HepG2 (cell line): ENCODE data around the gene CDK6. TPM values are rescaled to one million over a fixed set of nuclear protein-coding genes. Genes with fewer than 3 reads are reported as not detected.

Experiments used
- ERF ChIP-seq: IDR thresholded peaks from 2 replicates; pipeline ENCODE4 v1.6.1; 2018; ENCODE audit warnings: missing biosample characterization, missing genetic modification reagents
- HINFP ChIP-seq: sonication (generic); formaldehyde crosslinking; IDR thresholded peaks from 2 replicates; pipeline ENCODE4 v1.4.0; 2020; ENCODE audit warnings: low read depth, mild to moderate bottlenecking, missing genetic modification reagents
- HMG20A ChIP-seq: IDR thresholded peaks from 2 replicates; pipeline ENCODE4 v1.6.1; 2016; ENCODE audit warnings: borderline replicate concordance
- HNRNPUL1 ChIP-seq: fragments of 200-400 bp; formaldehyde crosslinking; IDR thresholded peaks from 2 replicates; pipeline ENCODE4 v1.6.1; 2017; ENCODE audit warnings: low read depth, mild to moderate bottlenecking, low read length, moderate library complexity
- MTA1 ChIP-seq: sonication (generic); formaldehyde crosslinking; IDR thresholded peaks from 2 replicates; pipeline ENCODE4 v1.4.0; 2020; ENCODE audit warnings: missing genetic modification reagents, mild to moderate bottlenecking, borderline replicate concordance
- MXI1 ChIP-seq: IDR thresholded peaks from 3 replicates; pipeline ENCODE4 v1.6.1; 2012; ENCODE audit warnings: low read depth, low read length, inconsistent platforms, borderline replicate concordance
- NFIC ChIP-seq: IDR thresholded peaks from 2 replicates; pipeline ENCODE4 v1.6.1; 2012; ENCODE audit warnings: mild to moderate bottlenecking, low read length, inconsistent platforms
- NFRKB ChIP-seq: fragments of 450-650 bp; IDR thresholded peaks from 2 replicates; pipeline ENCODE4 v1.6.1; 2017
- PPARG ChIP-seq: conservative IDR thresholded peaks from 2 replicates; pipeline ENCODE4 v1.6.1; 2016; ENCODE audit warnings: missing biosample characterization, missing genetic modification reagents
- RXRB ChIP-seq: IDR thresholded peaks from 2 replicates; pipeline ENCODE4 v1.6.1; 2016; ENCODE audit warnings: borderline replicate concordance, missing genetic modification reagents, missing compliant biosample characterization
- TGIF2 ChIP-seq: IDR thresholded peaks from 2 replicates; pipeline ENCODE4 v1.6.1; 2016; ENCODE audit warnings: control low read depth, missing compliant biosample characterization
- ZBTB40 ChIP-seq, 2 experiments: fragments of 450-650 bp in 1 of 2; sonication (generic) in 1 of 2; formaldehyde crosslinking in 1 of 2; IDR thresholded peaks; 2 replicates each; pipeline versions ENCODE4 v1.6.1 to v1.8.0; 2016 to 2022; ENCODE audit warnings: antibody characterized with exemption in 1 of 2, mild to moderate bottlenecking in 1 of 2, missing genetic modification reagents in 1 of 2
- ZNF383 ChIP-seq: sonication (generic); formaldehyde crosslinking; IDR thresholded peaks from 2 replicates; pipeline ENCODE4 v1.4.0; 2020; ENCODE audit warnings: missing genetic modification reagents, mild to moderate bottlenecking, borderline replicate concordance
- ZNF614 ChIP-seq: IDR thresholded peaks from 2 replicates; pipeline ENCODE4 v1.6.1; 2018; ENCODE audit warnings: missing biosample characterization, missing genetic modification reagents, inconsistent platforms, borderline replicate concordance
- polyA plus RNA-seq, 8 experiments: library from polyadenylated mRNA; depleted of rRNA in 3 of 8; stranded (reverse) in 7 of 8; unstranded in 1 of 8; fragments of >200 nt; fragmentation: Illumina TruSeq in 4 of 8; extraction: Trizol in 4 of 8; gene quantifications; 2 replicates each; pipeline versions ENCODE4 v1.2.1 to v1.2.3, GENCODE V29; 2011 to 2016; ENCODE audit warnings: low read depth in 4 of 8, missing spikeins in 1 of 8, mixed read lengths in 1 of 8; ENCODE audit not compliant: insufficient read depth in 1 of 8
- total RNA-seq, 5 experiments: library from RNA; depleted of rRNA; stranded (reverse); fragments of >200 nt; fragmentation: Illumina TruSeq; extraction: Trizol; gene quantifications; 2 replicates each; pipeline ENCODE4 v1.2.3, GENCODE V29; 2016; ENCODE audit warnings: low read depth in 1 of 5
- TF ChIP-seq, protein P1 (sequence below): IDR thresholded peaks from 2 replicates; pipeline ENCODE4 v1.6.1; 2016; ENCODE audit warnings: low read depth
- TF ChIP-seq, protein P2 (sequence below): sonication (generic); formaldehyde crosslinking; IDR thresholded peaks from 2 replicates; pipeline ENCODE4 v1.8.1; 2023; ENCODE audit warnings: mild to moderate bottlenecking, inconsistent platforms, moderate library complexity, missing genetic modification reagents, borderline replicate concordance

Gene CDK6
- total and polyA plus RNA-seq, 2 of the 13 experiments (the other 11 are each of a cell fraction or from before 2014, with no cell fraction given): 34.6 to 90.8 TPM

DNA sequence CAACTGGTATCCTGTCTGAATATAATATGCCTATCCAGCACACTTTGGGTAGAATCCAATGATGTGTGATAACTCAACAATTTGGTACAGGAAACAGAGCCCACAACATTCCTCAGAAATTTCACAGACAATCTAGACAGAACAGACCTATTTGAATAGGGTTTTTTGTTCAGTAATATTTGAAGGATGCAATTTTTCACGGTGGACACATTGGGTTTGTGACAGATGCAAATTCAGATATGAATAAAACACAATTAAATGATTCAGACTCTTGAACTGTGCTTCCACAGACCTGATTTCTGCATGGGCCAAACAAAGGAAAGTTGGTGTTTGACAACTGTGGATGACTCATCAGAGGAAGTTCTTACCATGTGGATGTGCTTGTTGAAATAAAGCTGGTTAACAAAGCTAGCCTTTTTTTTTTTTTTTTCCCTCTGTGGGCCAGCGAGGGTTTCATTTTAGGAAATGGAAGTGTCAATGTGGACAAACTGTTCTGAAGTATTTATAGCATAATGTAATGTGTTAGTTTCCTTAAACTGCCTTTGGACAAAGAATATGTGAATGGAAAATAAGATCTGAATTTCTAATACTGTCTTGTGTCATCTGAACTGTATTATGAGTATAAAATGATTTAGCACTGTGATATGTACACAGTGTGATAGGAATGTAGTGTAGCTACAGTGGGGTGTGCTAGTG, 203.0 kb downstream of the CDK6 start (continued):
- 0 out of 2 replicates have a peak, but pooled peaks have one; percentile 35 for TF ChIP-seq HMG20A (CRISPR knock-in tag)
- TF ChIP-seq ZNF383 (CRISPR knock-in tag): no peak
- TF ChIP-seq NFRKB: no peak
- TF ChIP-seq, protein P1, sequence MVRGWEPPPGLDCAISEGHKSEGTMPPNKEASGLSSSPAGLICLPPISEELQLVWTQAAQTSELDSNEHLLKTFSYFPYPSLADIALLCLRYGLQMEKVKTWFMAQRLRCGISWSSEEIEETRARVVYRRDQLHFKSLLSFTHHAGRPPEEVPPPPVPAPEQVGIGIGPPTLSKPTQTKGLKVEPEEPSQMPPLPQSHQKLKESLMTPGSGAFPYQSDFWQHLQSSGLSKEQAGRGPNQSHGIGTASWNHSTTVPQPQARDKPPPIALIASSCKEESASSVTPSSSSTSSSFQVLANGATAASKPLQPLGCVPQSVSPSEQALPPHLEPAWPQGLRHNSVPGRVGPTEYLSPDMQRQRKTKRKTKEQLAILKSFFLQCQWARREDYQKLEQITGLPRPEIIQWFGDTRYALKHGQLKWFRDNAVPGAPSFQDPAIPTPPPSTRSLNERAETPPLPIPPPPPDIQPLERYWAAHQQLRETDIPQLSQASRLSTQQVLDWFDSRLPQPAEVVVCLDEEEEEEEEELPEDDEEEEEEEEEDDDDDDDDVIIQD (CRISPR knock-in tag): peak; percentile 89
- no peak for TF ChIP-seq HNRNPUL1
- TF ChIP-seq, protein P2, sequence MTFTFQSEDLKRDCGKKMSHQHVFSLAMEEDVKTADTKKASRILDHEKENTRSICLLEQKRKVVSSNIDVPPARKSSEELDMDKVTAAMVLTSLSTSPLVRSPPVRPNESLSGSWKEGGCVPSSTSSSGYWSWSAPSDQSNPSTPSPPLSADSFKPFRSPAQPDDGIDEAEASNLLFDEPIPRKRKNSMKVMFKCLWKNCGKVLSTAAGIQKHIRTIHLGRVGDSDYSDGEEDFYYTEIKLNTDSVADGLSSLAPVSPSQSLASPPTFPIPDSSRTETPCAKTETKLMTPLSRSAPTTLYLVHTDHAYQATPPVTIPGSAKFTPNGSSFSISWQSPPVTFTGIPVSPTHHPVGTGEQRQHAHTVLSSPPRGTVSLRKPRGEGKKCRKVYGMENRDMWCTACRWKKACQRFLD: no peak
- TF ChIP-seq ZNF614 (CRISPR knock-in tag): no peak
- TF ChIP-seq PPARG: peak; percentile 41; the same call in 1 of the 2 replicates
- TF ChIP-seq RXRB (CRISPR knock-in tag): peak; percentile 11; the same call in 1 of the 2 replicates
- TF ChIP-seq TGIF2 (CRISPR knock-in tag): peak; percentile 85; the same call in 1 of the 2 replicates
- TF ChIP-seq NFIC: peak; percentile 46; the same call in 1 of the 2 replicates
- no peak for TF ChIP-seq MTA1
- peak; percentile 65; the same call in 1 of the 3 replicates for TF ChIP-seq MXI1
- TF ChIP-seq ERF: 0 out of 2 replicates have a peak, but pooled peaks have one; percentile 19
- TF ChIP-seq ZBTB40 (IDR thresholded peaks at IDR 0.05): peak; percentile 80
- peak; percentile 74; the same call in 1 of the 2 replicates for TF ChIP-seq ZBTB40 (CRISPR knock-in tag; IDR thresholded peaks at IDR 0.05)
- no peak for TF ChIP-seq HINFP (CRISPR knock-in tag)
